ENCODE results near the gene NME7.

NME7 gene

GRCh38 chr1:169150641-169151337 is 216.8 kb downstream of the NME7 start:
- no peak for DNase-seq (ENCODE audit: low read depth)

DNA sequence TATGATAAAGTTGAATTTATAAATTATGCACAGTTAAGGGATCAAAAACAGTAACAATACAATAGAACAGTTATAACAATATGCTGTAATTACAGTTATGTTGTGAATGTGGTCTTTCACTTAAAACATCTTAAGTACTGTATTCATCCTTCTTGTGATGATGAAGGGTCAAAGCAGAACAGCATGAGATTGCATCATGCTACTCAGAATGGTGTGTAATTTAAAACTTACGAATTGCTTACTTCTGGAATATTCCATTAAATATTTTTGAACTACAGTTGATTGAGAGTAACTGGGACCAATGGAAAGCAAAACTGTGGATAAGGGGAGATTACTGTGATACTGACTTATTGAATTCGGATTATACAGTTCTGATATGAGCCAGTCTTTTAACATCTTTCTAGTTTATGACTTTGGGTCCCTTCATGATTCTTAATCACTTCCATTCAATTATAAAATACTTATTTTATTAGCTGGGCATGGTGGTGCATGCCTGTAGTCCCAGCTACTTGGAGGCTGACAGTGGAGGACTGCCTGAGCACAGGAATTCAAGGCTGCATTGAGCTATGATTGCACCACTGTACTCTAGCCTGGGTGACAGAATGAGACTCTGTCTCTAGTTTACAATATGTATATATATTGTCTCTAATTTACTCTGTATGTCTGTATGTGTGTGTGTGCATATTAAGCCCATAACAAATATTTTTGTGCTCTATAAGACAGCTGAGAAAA is 217.9 kb downstream of the NME7 start:
- no peak for DNase-seq (ENCODE audit: low read depth)

- DNase-seq (ENCODE audit: low read depth), result no peak
Measured at GRCh38 chr1:169148472-169149252, 218.9 kb downstream of the NME7 start.

- DNase-seq (ENCODE audit: low read depth), result no peak
Measured at GRCh38 chr1:169146576-169147214, 220.9 kb downstream of the NME7 start.

GRCh38 chr1:169144941-169145626 is 222.5 kb downstream of the NME7 start:
- no peak for DNase-seq (ENCODE audit: low read depth)

DNA sequence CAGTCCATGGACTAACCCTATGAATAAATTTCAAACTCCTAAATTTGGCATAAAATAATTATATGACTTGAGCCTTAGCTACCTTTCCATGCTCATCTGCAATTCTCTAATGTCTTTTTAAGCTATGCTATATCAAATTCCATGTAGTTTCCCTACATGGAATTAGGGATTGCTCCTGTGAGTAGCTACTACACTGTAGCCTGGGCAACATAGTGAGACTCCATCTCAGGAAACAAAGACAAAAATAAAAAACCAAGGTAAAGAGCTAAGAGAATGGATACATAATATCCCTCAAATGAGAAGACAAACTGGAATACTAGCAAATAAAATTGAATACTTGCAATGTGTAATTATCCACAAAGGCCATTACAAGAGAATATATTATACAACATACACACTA is 223.6 kb downstream of the NME7 start:
- no peak for DNase-seq (ENCODE audit: low read depth)

- no peak for DNase-seq (ENCODE audit: low read depth)
Measured at GRCh38 chr1:169143346-169143745, 224.3 kb downstream of the NME7 start.

DNA sequence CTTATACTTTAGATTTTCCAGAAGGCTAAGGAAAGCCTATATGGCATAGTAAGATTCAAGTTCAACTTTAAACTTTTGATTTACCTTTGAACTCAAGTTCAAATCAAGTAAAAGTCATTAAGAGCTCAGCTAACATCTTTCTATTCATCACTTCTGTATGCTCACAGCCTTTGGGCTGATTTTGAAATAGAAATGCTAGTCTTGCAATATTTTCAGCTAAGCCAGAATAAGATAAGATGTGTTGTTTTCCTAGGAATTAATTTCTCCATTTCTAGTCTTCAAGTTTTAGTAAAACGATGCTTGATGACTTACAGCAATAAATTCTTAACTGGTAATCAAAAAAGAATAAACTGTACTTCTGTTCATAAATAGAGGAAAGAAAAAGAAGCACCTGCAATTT is 225.5 kb downstream of the NME7 start:
- DNase-seq (ENCODE audit: low read depth), result no peak

DNA sequence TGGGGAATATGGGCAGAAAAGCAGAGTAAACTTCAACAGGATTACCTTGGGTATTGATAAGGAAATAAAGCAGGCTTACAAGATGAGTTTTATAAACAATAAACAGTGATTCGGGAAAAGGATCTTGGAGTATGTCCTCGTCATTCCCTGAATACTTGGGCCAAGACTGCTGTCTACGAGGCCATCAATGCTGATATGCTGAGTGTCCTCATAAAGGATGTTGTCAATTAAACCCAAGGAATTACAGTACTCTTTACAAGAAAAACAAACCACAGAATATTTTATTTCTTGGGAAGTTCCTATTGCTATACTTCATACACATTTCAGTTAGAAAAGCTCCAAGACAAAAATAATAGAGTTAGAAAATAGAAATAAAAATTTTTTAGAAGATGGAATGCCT is 226.2 kb downstream of the NME7 start:
- no peak for DNase-seq (ENCODE audit: low read depth)

GRCh38 chr1:169138866-169139670 is 228.5 kb downstream of the NME7 start:
- DNase-seq (ENCODE audit: low read depth), result no peak

GRCh38 chr1:169137357-169137756 is 230.2 kb downstream of the NME7 start:
- DNase-seq (ENCODE audit: low read depth), result no peak

GRCh38 chr1:169133801-169134502 is 233.6 kb downstream of the NME7 start:
- no peak for DNase-seq (ENCODE audit: low read depth)

DNA sequence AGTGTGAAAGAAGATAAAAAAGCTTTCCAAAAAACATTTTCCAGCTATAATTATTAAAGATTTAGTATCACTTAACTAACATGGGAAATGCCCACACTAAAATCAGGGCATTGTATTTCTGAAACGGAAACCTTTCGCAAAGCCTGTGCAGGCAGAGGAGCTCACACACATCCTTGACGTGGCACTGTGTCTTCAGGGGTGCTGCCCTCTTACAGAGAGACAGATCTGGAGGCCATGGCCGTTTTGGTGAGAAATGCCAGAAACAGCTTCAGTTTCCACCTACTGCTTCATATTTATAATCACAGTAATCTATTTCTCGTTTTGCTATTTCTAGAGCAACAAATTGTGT is 234.4 kb downstream of the NME7 start:
- no peak for DNase-seq (ENCODE audit: low read depth)

- DNase-seq (ENCODE audit: low read depth), result no peak
Measured at GRCh38 chr1:169132512-169133227, 234.9 kb downstream of the NME7 start.

GRCh38 chr1:169130683-169131082 is 236.9 kb downstream of the NME7 start:
- no peak for DNase-seq (ENCODE audit: low read depth)

- DNase-seq (ENCODE audit: low read depth), result no peak
Measured at GRCh38 chr1:169129109-169129784, 238.3 kb downstream of the NME7 start.

DNA sequence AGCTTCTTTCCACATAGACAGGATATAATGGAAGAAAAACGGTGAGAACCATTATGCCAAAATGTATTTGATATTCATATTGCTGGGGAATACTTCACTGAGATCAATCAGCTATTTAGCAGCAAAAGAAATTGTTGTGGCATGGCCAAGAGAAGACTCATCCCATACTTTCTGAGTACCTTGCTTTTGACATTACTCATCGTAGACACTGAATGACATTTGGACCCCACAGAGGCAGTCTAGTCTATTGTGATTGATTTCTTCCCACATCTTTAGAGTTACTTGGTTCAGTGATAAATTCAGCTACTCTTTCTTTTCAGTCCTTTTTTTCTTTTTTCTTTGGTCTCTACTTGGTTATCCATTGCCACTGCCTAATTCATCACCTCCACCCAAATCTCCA is 239.0 kb downstream of the NME7 start:
- no peak for DNase-seq (ENCODE audit: low read depth)

DNA sequence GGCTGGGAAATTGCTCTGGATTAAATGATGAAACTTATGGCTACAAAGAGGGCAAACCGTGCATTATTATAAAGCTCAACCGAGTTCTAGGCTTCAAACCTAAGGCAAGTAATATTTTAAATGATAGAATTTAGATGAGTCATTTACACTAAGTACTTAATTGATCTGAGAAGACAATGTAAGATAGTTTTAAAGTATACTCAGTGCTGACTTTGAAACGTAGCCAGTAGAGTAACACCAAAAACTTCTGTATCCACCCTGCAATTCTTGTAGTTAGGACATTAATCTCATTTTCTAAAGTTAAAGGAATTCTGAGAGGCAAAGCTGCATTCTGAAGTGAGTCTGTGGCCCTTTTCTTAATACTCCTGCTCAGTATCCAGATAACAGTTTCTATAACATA is 240.3 kb downstream of the NME7 start:
- no peak for DNase-seq (ENCODE audit: low read depth)

DNA sequence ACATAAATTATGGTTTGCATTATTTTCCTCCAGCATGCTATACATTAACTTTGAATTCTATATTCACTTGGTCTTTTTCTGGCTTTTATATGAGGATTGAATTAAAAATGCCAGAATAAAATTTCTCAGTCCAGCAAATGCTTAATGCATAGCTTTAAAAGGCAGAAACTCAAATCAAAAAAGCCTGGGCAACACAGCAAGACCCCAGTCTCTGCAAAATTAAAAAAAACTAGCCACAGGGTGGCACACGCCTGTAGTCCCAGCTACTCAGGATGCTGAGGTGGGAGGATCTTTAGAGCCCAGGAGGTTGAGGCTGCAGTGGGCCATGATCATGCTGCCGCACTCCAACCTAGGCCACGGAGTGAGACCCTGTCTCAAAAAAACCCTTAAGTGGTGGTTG is 241.3 kb downstream of the NME7 start:
- DNase-seq (ENCODE audit: low read depth), result no peak
